Measurements from ENCODE around the gene PPFIA4.

Gene PPFIA4

GRCh38 chr1:203128431-203128715 lies 102.1 kb downstream of the PPFIA4 start:
- H3K27ac ChIP-seq: peak overlapping the region; percentile 33; the same call in 1 of the 2 replicates
- no peak for TF ChIP-seq CTCF (conservative IDR thresholded peaks at IDR 0.05)

All from VCaP (cell line).